Psoas muscle (tissue), 8 donors: ENCODE results near the gene CFI. TPM values are rescaled to one million over a fixed set of nuclear protein-coding genes. Genes with fewer than 3 reads are reported as not detected.

Experiments used
- ATAC-seq, 4 donors: fragments of 200-7000 bp; cut with Tn5 transposase; one replicate each; pipeline ENCODE4 v1.9.1; 2020; ENCODE audit warnings: moderate library complexity in 3 of 4, mild to moderate bottlenecking in 2 of 4
- DNase-seq, 2 donors: peaks; one replicate each; pipeline ENCODE4 v3.0.0-alpha.2; 2020
- H3K27ac ChIP-seq: fragments of 200-600 bp; one replicate; pipeline ENCODE4 v1.8.0; 2022
- H3K27me3 ChIP-seq, 3 donors: fragments of 200-600 bp in 1 of 3; one replicate each; pipeline versions ENCODE4 v1.6.1 to v1.8.0; 2013 to 2022; ENCODE audit warnings: low read length in 2 of 3, mild to moderate bottlenecking in 2 of 3, moderate library complexity in 1 of 3; ENCODE audit not compliant: insufficient read depth in 3 of 3
- H3K36me3 ChIP-seq, 2 donors: fragments of 200-600 bp in 1 of 2; one replicate each; pipeline versions ENCODE4 v1.6.1 to v1.8.0; 2013 to 2022; ENCODE audit warnings: low read depth in 1 of 2, mild to moderate bottlenecking in 1 of 2, moderate library complexity in 1 of 2; ENCODE audit not compliant: insufficient read depth in 1 of 2
- H3K4me1 ChIP-seq: fragments of 200-600 bp; one replicate; pipeline ENCODE4 v1.8.0; 2022
- H3K4me3 ChIP-seq: fragments of 200-600 bp; one replicate; pipeline ENCODE4 v1.8.0; 2022; ENCODE audit warnings: mild to moderate bottlenecking
- H3K9me3 ChIP-seq: fragments of 200-600 bp; one replicate; pipeline ENCODE4 v1.8.0; 2022
- WGBS, 3 donors: extraction: QIAGEN DNeasy Blood & Tissue Kit; methylation state at CpG; one replicate each; pipeline versions ENCODE4 v1.1.6 to v1.1.7; 2013; 5-methylcytosine and 5-hydroxymethylcytosine counted together
- intact Hi-C, 2 donors: fragments of 100-400 bp; cut with DNase I; formaldehyde crosslinking; loops; one replicate each; pipeline versions ENCODE4 v1.11.0 to v1.14.2; 2022
- polyA plus RNA-seq, 3 donors: library from polyadenylated mRNA; stranded (reverse); fragments of 200-250 nt; gene quantifications; one replicate each; pipeline ENCODE4 v1.2.3, GENCODE V29; 2013
- total RNA-seq, 4 donors: library from RNA; stranded (reverse); fragmentation: NEBNext Ultra II Directional in 2 of 4; extraction: Animal tissue kit (Norgen Biotek cat#: 25700) in 2 of 4; gene quantifications; one replicate each; pipeline versions ENCODE4 v1.2.1 to v1.2.4, GENCODE V29; 2021 to 2023
- TF ChIP-seq, protein P1 (sequence below): fragments of 200-600 bp; IDR thresholded peaks from one replicate; pipeline ENCODE4 v1.8.0; 2022; ENCODE audit warnings: antibody characterized with exemption
- donor health status: healthy with polysubstance abuse.
- donor health status: DM: no; HTN: no; CAD: no; lungs with moderate emphysema.
- donor health status: Bipolar disorder and iron deficiency.
- donor health status: healthy.
- donor health status: DM: yes; HTN: yes; CAD: no.
- donor health status: DM: no; HTN: no; CAD: no.
- donor health status: DM: no; HTN: no; CAD: no.
- donor health status: DM: yes; HTN: yes; CAD: no.

Gene CFI
- total and polyA plus RNA-seq, 7 donors = 2.9 to 6.1 (median 4.4) TPM

DNA sequence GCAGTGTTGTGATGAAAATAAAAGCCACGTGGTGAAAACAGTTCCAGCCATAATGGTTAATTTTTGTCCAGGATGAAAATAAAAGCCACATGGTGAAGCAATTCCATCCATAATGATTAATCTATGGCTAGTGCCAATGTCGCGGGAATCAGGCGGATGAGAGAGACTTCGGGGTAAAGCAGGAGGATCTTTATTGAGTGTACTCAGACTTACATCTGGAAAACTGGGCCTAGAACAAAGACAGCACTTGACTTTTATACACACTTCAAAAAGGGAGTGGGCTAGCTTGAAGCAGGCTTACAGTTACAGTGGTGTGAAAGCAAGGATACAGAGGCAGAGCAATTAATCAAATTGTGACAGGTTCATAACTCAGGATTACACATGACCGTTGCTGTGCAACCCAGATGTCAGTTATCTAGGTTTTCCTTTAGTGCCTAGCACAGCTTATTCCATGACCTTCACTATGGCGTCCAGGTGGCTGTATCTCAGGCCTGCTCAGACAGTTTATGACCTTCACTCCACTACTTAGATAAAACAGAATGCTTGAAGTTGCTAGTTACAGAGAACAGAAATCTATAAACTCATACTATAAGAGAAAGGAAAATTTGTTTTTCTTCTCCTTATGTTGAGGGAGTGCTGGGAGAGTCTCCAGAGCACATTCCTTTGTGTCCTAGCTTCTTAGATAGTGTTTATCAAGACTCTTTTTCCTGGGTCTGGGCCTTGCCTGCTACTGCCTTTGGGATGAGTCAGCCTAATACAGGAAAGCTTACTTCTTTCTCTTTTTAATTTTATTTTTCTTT, 66.0 kb downstream of the CFI start:
- intact Hi-C loops = no loop called here
- Histone ChIP-seq H3K27ac (no peak overlapping the region), H3K36me3 (no peaks in the 10 kb centered on the region), H3K4me1 (no peaks in the 10 kb centered on the region), H3K4me3 (no peak overlapping the region), H3K9me3 (no peaks in the 10 kb centered on the region), H3K27me3 (no peaks in the 10 kb centered on the region)
- DNase-seq = no peak
- 63 to 69% (median 68%) methylated on average over 7 of the region's 7 CpGs for whole genome bisulfite sequencing, 3 donors
- TF ChIP-seq, protein P1, sequence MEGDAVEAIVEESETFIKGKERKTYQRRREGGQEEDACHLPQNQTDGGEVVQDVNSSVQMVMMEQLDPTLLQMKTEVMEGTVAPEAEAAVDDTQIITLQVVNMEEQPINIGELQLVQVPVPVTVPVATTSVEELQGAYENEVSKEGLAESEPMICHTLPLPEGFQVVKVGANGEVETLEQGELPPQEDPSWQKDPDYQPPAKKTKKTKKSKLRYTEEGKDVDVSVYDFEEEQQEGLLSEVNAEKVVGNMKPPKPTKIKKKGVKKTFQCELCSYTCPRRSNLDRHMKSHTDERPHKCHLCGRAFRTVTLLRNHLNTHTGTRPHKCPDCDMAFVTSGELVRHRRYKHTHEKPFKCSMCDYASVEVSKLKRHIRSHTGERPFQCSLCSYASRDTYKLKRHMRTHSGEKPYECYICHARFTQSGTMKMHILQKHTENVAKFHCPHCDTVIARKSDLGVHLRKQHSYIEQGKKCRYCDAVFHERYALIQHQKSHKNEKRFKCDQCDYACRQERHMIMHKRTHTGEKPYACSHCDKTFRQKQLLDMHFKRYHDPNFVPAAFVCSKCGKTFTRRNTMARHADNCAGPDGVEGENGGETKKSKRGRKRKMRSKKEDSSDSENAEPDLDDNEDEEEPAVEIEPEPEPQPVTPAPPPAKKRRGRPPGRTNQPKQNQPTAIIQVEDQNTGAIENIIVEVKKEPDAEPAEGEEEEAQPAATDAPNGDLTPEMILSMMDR = no peak
- no peak for ATAC-seq

DNA sequence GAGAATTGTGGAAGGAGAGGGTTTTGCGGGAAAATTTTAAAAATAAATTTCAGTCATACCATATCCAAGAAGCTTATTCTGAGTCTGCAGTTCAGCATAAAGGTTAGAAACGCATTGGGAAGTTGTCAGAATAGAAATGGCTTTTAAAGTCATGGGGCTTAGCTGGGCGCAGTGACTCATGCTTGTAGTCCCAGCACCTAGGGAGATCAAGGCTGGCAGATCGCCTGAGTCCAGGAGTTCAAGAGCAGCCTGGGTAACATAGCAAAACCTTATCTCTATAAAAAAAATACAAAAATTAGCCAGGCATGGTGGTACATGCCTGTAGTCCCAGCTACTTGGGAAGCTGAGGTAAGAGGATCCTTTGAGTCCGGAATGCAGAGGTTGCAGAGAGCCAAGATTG, 68.1 kb downstream of the CFI start:
- WGBS, 3 donors = 90 to 92% (median 90%) methylated on average over 5 of the region's 5 CpGs
- no peaks in the 10 kb centered on the region for H3K9me3 ChIP-seq
- H3K4me3 ChIP-seq = no peak overlapping the region
- DNase-seq (no peak), ATAC-seq (no peak)
- peaks cover 2% of the 10 kb centered on the region for H3K4me1 ChIP-seq
- intact Hi-C loops = no loop called here
- H3K36me3 ChIP-seq = no peaks in the 10 kb centered on the region
- TF ChIP-seq, protein P1 = no peak
- no peaks in the 10 kb centered on the region for H3K27me3 ChIP-seq
- no peak overlapping the region for H3K27ac ChIP-seq

DNA sequence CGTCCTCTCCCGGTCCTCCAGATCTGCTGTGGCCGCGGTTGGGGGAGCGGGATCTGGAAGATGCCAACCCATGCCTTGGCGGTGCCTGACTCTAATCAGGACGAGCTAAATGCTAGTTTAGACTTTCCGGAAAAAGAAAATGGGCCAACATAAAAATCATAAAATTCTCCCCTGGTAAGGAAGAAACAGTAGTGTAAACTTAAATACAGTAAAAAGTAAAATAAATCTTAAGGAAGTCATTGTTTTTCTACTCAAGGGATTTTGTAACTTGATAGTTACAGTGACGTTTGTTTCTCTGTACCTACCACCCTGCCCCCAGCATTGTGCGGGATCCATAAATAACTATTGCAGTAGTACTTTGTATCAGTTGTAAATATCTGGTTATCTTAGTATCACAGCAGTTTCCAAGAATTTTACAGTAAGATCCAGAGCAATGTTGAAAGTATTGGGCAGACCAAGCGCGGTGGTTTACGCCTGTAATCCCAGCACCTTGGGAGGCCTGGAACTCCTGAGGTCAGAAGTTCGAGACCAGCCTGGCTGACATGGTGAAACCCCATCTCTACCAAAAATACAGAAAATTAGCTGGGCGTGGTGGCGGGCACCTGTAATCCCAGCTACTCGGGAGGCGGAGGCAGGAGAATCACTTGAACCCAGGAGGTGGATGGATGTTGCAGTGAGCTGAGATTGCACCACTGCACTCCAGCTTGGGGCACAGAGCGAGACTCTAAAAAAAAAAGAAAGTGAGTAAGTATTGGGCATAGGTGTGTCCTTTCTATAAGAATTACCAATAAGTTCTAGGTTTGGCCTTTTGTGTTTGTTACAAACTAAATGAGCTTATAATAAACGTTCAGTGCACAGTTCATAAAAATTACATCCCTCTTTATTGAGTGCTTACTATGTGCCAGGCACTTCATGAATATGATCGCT, 70.9 kb downstream of the CFI start:
- Histone ChIP-seq H3K27me3 (no peaks in the 10 kb centered on the region), H3K27ac (peak overlapping the region; percentile 94)
- 46 to 50% (median 48%) methylated on average over 21 of the region's 21 CpGs for WGBS, 3 donors

DNA sequence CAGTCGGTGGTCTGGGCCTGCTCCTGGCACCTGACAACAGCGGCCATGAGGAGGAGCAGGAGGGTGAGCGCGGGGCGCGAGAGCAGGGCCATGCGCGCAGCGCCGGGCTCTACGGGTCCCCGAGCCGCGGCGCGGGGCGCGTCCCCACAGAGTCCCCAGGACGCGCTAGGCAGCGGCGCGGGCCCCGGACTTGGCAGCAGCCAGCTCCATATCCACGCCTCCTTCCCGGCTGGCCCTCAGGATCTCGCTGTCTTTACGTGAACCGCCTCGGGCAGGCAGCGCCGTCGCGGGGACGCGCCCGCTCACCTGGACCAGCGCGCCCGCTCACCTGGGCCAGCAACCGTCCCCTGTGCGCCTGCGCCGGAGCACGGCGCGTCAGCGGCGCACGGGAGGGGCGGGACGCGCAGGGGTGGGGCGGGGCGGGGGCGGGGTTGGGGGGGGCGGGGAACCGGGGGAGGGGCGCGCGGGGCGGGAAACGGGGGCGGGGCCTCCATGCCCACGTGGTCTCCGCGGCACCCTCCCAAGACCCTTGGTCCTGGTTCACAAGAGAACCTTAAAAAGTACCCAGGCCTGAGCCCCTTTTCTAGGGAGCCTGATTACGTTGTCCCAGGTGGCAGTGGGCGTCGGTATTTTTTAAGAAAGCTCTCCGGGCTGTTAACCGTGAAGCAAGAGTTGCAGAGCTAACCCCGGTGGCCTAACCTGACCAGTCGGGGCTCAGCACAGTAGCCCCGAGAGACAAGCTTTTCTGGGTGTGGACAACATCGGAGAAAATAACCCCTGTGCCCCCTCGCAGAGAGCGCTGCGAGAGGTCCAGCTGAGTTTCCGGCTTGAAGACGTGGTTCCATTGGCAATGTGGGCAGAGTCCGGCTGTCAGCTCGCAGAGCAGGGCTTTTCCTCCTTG, 71.8 kb downstream of the CFI start, which contains the start of gene PLA2G12A:
Gene PLA2G12A (minus strand): TSS at position 353 of the 901 bp plus-strand sequence. CDS start 261 bp downstream, at position 92.
- intact Hi-C loops = loop anchor here in 1 of 2 donors (2.0 kb wide), 1 partner anchor 87 kb away; no protein-coding TSS in a partner anchor

More for the DNA sequence above, 70.9 kb downstream of the CFI start:
- DNase-seq (no peak), ATAC-seq (peak; percentile 23 to 59 (median 42))
- Histone ChIP-seq H3K4me1 (peaks cover 10% of the 10 kb centered on the region), H3K36me3 (no peaks in the 10 kb centered on the region), H3K9me3 (no peaks in the 10 kb centered on the region), H3K4me3 (peak overlapping the region; percentile 91)
- TF ChIP-seq, protein P1 = no peak
- intact Hi-C loops = no loop called here

More for the DNA sequence above, 71.8 kb downstream of the CFI start, which contains the start of gene PLA2G12A:
- Histone ChIP-seq H3K9me3 (no peaks in the 10 kb centered on the region), H3K36me3 (no peaks in the 10 kb centered on the region), H3K27ac (peak within 1 kb of the TSS; percentile 94), H3K4me3 (peak within 1 kb of the TSS; percentile 91), H3K4me1 (peaks cover 10% of the 10 kb centered on the region), H3K27me3 (no peaks in the 10 kb centered on the region)
- peak; percentile 95 to 96 (median 96) for ATAC-seq
- 0% methylated on average over 41 to 83 of the region's 83 CpGs for WGBS, 3 donors
- DNase-seq = peak; percentile 59 to 82
- TF ChIP-seq, protein P1 = no peak
